Activated CD8-positive, alpha-beta T cell treated with anti-CD3 and anti-CD28 coated beads for 36 hours (primary cell): ENCODE measurements around the gene MRPS10. TPM values are rescaled to one million over a fixed set of nuclear protein-coding genes. Genes with fewer than 3 reads are reported as not detected.

ENCODE experiments used
- ATAC-seq: fragments of 200-7000 bp; cut with Tn5 transposase; one replicate; pipeline ENCODE4 v1.10.0; 2021; ENCODE audit warnings: mild to moderate bottlenecking, moderate library complexity
- CTCF ChIA-PET: fragments of 350-600 bp; sonication (Branson Sonifier 250); formaldehyde crosslinking; loops from one replicate; lab custom pipeline; 2021; ENCODE audit warnings: antibody characterized with exemption; lab: Charles Lee
- POLR2A ChIA-PET: fragments of 350-600 bp; sonication (Branson Sonifier 250); formaldehyde crosslinking; loops from one replicate; lab custom pipeline; 2021; ENCODE audit warnings: antibody characterized with exemption; lab: Charles Lee
- DNase-seq: peaks from one replicate; pipeline ENCODE4 v3.0.0-alpha.2; 2020
- H3K27ac Mint-ChIP-seq: one replicate; pipeline ENCODE4 v1.8.0; 2021; ENCODE audit warnings: mild to moderate bottlenecking, mixed read lengths
- H3K27me3 Mint-ChIP-seq: one replicate; pipeline ENCODE4 v1.8.0; 2021; ENCODE audit warnings: mixed read lengths
- H3K36me3 Mint-ChIP-seq: one replicate; pipeline ENCODE4 v1.8.0; 2021; ENCODE audit warnings: low read depth, mixed read lengths
- H3K4me1 Mint-ChIP-seq: one replicate; pipeline ENCODE4 v1.8.0; 2021; ENCODE audit warnings: low read depth, mixed read lengths
- H3K4me3 Mint-ChIP-seq: one replicate; pipeline ENCODE4 v1.8.0; 2021; ENCODE audit warnings: mild to moderate bottlenecking, moderate library complexity, mixed read lengths
- H3K9me3 Mint-ChIP-seq: one replicate; pipeline ENCODE4 v1.8.0; 2021; ENCODE audit warnings: mixed read lengths
- CTCF ChIP-seq: fragments of 200-600 bp; IDR thresholded peaks from one replicate; pipeline ENCODE4 v1.8.0; 2022; ENCODE audit warnings: antibody characterized with exemption, mild to moderate bottlenecking
- intact Hi-C: fragments of 100-400 bp; cut with micrococcal nuclease; formaldehyde crosslinking; loops from one replicate; pipeline ENCODE4 v1.10.0; 2022
- total RNA-seq, 2 experiments: library from RNA; stranded (reverse); gene quantifications; one replicate each; pipeline ENCODE4 v1.2.3, GENCODE V29; 2021

The MRPS10 gene
- total RNA-seq, 2 experiments from 2014 or later: 36.7 to 38.9 TPM

DNA sequence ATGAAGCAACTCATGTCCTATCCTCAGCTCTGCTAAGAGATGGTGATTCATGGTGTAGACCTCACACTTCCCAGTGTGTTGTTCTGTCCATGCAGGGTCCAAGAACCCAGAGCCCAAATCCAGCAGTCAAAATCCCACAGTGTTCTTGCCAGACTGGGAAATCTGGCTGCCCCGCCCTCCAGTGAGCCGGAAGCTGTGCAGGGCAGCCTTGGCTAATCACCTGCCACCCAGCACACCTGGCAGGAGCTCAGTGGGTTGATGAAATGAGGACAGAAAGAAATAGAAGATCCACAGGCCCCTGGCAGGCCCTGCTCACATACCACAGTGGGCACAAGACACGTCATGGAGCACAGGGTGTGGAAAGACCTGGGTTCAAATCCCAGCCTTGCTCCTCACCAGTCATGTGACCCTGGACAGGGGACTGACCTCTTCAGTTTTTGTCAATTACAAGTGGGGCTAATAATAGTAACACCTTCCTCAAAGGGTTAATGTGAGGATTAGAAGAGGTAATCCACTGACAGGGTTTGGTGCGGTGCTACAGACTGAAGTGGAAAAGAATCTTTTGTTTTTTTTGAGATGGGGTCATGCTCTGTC lies 58.1 kb downstream of the MRPS10 start:
- ChIA-PET CTCF (interaction anchor here (1.9 kb wide), 1 partner anchor 55 kb away, joined by 7 read pairs; no protein-coding TSS in a partner anchor), POLR2A (no interaction called here)
- H3K36me3 Mint-ChIP-seq: no peaks in the 10 kb centered on the region
- H3K27me3 Mint-ChIP-seq: peaks cover 1% of the 10 kb centered on the region
- no peak for TF ChIP-seq CTCF
- DNase-seq (no peak), ATAC-seq (no peak)
- H3K9me3 Mint-ChIP-seq: no peaks in the 10 kb centered on the region
- H3K4me1 Mint-ChIP-seq: no peaks in the 10 kb centered on the region
- intact Hi-C loops: no loop called here
- no peak overlapping the region for H3K27ac Mint-ChIP-seq
- no peak overlapping the region for H3K4me3 Mint-ChIP-seq

- H3K4me3 Mint-ChIP-seq: no peak overlapping the region
- CTCF ChIA-PET: interaction anchor here (1.9 kb wide), 1 partner anchor 54 kb away, joined by 7 read pairs; no protein-coding TSS in a partner anchor
Observed at GRCh38 chr6:42158631-42159030, 59.0 kb downstream of the MRPS10 start.

DNA sequence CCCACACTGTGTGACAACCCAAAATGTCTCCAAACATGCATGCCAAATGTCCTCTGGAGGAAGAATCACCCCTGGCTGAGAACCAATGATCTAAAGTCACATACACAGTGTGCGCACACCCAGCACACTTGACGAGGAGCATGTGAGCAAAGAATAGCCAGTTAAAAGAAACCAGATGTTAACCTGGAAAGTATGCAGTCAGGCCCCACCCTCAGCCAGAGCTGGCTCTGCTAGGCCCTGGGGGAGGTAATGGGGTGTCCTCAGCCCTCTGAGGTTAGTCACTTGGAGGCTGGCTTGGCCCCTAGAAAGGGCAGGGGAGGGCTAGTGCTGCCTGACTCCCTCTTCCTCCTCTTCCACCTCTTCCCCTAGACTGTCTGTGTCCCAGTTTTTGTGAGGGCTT lies 59.6 kb downstream of the MRPS10 start:
- H3K27me3 Mint-ChIP-seq: peaks cover 1% of the 10 kb centered on the region
- no peak for TF ChIP-seq CTCF
- H3K4me3 Mint-ChIP-seq: no peak overlapping the region
- DNase-seq (no peak), ATAC-seq (no peak)
- no peaks in the 10 kb centered on the region for H3K9me3 Mint-ChIP-seq
- H3K27ac Mint-ChIP-seq: no peak overlapping the region
- H3K4me1 Mint-ChIP-seq: no peaks in the 10 kb centered on the region
- CTCF ChIA-PET: interaction anchor here (1.9 kb wide), 1 partner anchor 54 kb away, joined by 7 read pairs; no protein-coding TSS in a partner anchor
- intact Hi-C loops: no loop called here
- POLR2A ChIA-PET: no interaction called here
- no peaks in the 10 kb centered on the region for H3K36me3 Mint-ChIP-seq

More at GRCh38 chr6:42158631-42159030, 59.0 kb downstream of the MRPS10 start:
- Mint-ChIP-seq H3K4me1 (no peaks in the 10 kb centered on the region), H3K27me3 (peaks cover 1% of the 10 kb centered on the region), H3K9me3 (no peaks in the 10 kb centered on the region), H3K36me3 (no peaks in the 10 kb centered on the region), H3K27ac (no peak overlapping the region)
- DNase-seq (no peak), ATAC-seq (no peak)
- POLR2A ChIA-PET: no interaction called here
- intact Hi-C loops: no loop called here
- no peak for TF ChIP-seq CTCF

Other genes starting within 250 kb of the MRPS10 start
- 10 to 100 TPM; 40.0 to 42.3 TPM for gene TAF8, start 167.3 kb downstream of the MRPS10 start, total RNA-seq
- gene C6orf132, start 75.2 kb downstream of the MRPS10 start, total RNA-seq: under 1 TPM; 0.13 to 0.18 TPM
- gene GUCA1A, start 44.5 kb downstream of the MRPS10 start, total RNA-seq: under 1 TPM in 1 of 2 experiments, not detected in 1; 0.20 TPM
- 1 to 10 TPM; 1.9 to 2.6 TPM for gene GUCA1B, start 22.9 kb downstream of the MRPS10 start, total RNA-seq
- 1 to 10 TPM; 6.5 to 6.9 TPM for gene TRERF1, start 234.1 kb upstream of the MRPS10 start, total RNA-seq